A673 (cell line): ENCODE measurements around the gene ATP6V0C. TPM values are rescaled to one million over a fixed set of nuclear protein-coding genes. Genes with fewer than 3 reads are reported as not detected.

ENCODE experiments used
- BruUV-seq: library from RNA; stranded (reverse); fragments of 400-500 nt; replicated peaks from 2 replicates; lab custom pipeline; 2021; lab: Mats Ljungman, UMichigan
- CTCF ChIA-PET: fragments of 300-600 bp; sonication (Branson Sonifier 250); formaldehyde crosslinking; loops from one replicate; lab custom pipeline; 2022; ENCODE audit warnings: antibody characterized with exemption; lab: Charles Lee
- POLR2A ChIA-PET: fragments of 300-600 bp; sonication (Branson Sonifier 250); formaldehyde crosslinking; loops from one replicate; lab custom pipeline; 2022; ENCODE audit warnings: antibody characterized with exemption; ENCODE audit not compliant: low non-redundant PET; lab: Charles Lee
- DNase-seq: peaks from one replicate; pipeline ENCODE4 v3.0.0-alpha.2; 2015; ENCODE audit warnings: low spot score
- H3K27ac ChIP-seq: fragments of 200-600 bp; sonication (generic); 2 replicates; pipeline ENCODE4 v1.5.1; 2016; ENCODE audit warnings: mixed run types, low read depth, mild to moderate bottlenecking, mixed read lengths, antibody characterized with exemption, low read length; ENCODE audit not compliant: poor library complexity, severe bottlenecking
- H3K27me3 ChIP-seq: fragments of 200-600 bp; sonication (generic); replicated peaks from 2 replicates; pipeline ENCODE4 v1.6.1; 2017; ENCODE audit warnings: mixed run types, low read depth, mild to moderate bottlenecking, mixed read lengths, antibody characterized with exemption, low read length; ENCODE audit not compliant: insufficient read depth, poor library complexity
- H3K36me3 ChIP-seq: fragments of 200-600 bp; sonication (generic); 2 replicates; pipeline ENCODE4 v1.6.1; 2016; ENCODE audit warnings: mixed run types, mild to moderate bottlenecking, mixed read lengths, antibody characterized with exemption, low read length; ENCODE audit not compliant: insufficient read depth, poor library complexity, severe bottlenecking
- H3K4me1 ChIP-seq: fragments of 200-600 bp; sonication (generic); 2 replicates; pipeline ENCODE4 v1.6.1; 2017; ENCODE audit warnings: mixed run types, mild to moderate bottlenecking, mixed read lengths, antibody characterized with exemption, low read length; ENCODE audit not compliant: insufficient read depth, poor library complexity, severe bottlenecking
- H3K4me3 ChIP-seq: fragments of 200-600 bp; sonication (generic); 2 replicates; pipeline ENCODE4 v1.5.1; 2016; ENCODE audit warnings: low read depth, mixed run types, mild to moderate bottlenecking, mixed read lengths, low read length; ENCODE audit not compliant: poor library complexity, severe bottlenecking
- H3K9me3 ChIP-seq: fragments of 200-600 bp; sonication (generic); 2 replicates; pipeline ENCODE4 v1.6.1; 2016; ENCODE audit warnings: mixed run types, low read depth, mild to moderate bottlenecking, mixed read lengths, antibody characterized with exemption, low read length; ENCODE audit not compliant: poor library complexity, severe bottlenecking
- CTCF ChIP-seq: fragments of 300-800, 200-600 bp; sonication (generic); conservative IDR thresholded peaks from 2 replicates; pipeline ENCODE4 v1.5.1; 2017; ENCODE audit warnings: low read depth, mild to moderate bottlenecking, antibody characterized with exemption, low read length, moderate library complexity, mixed read lengths
- EZH2 ChIP-seq: fragments of 200-600 bp; sonication (generic); IDR thresholded peaks from 2 replicates; pipeline ENCODE4 v1.6.1; 2017; ENCODE audit warnings: borderline replicate concordance, low read depth, mild to moderate bottlenecking, mixed read lengths, antibody characterized with exemption, low read length; ENCODE audit not compliant: poor library complexity, severe bottlenecking
- intact Hi-C: fragments of 100-400 bp; cut with micrococcal nuclease; formaldehyde crosslinking; loops from one replicate; pipeline ENCODE4 v1.10.0; 2022; ENCODE audit not compliant: unreplicated experiment
- total RNA-seq: library from RNA; stranded (reverse); gene quantifications from 2 replicates; pipeline ENCODE4 v1.2.3, GENCODE V29; 2021

The ATP6V0C gene
- total RNA-seq, 1 experiment from 2014 or later = 252 TPM

DNA sequence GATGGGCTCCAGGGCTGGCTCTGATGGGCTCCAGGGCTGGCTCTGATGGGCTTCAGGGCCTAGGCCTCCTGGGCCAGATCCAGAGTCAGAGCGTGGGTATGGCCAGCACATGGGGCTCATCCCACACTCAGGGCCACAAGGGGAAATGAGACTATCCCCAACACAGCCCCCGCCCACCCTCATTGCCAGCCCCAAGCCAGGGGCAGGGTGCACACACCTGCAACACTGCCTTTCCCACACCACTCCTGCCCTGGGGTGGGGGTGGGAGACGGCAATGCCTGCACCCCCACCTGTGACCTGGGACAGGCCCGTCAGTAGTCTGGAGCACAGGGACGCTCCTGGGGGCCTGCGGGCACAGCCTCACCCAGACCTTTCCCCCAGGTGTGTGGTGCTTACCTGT is 14.3 kb upstream of the ATP6V0C start:
- no peak for DNase-seq
- peaks cover 4% of the 10 kb centered on the region for H3K36me3 ChIP-seq

DNA sequence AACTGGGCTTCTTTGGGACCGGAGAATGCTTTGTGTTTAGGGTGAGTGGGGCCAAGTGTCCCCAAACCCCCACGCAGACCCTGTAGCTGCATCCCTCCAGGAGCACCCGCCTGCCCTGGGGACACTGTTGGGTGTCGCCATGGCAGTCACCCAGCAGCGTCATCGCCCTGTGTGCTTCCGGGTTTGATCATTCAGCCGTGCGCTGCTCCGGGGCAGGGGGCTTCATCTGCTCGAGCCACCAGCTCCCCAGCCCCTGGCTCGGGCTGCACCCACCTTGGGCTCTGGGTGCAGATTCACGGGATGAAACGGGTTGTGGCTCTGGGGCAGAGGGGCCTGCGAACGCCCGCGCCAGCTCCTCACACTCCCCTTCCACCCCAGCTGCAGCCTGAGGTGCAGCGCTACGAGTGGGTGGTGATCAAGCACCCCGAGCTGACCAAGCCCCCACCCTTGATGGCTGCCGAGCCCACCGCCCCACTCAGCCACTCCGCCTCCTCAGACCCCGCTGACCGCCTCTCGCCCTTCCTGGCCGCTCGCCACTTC is 13.8 kb upstream of the ATP6V0C start:
- no peak overlapping the region for H3K27ac ChIP-seq
- no peak overlapping the region for H3K4me3 ChIP-seq
- H3K4me1 ChIP-seq = peaks cover 5% of the 10 kb centered on the region
- intact Hi-C loops = loop anchor here (2.0 to 10.0 kb wide), 3 partner anchors 158 to 235 kb away; partner anchors contain the start of genes ABCA3 and RNPS1
- ChIA-PET POLR2A (no interaction called here), CTCF (no interaction called here)
- BruUV-seq = no TSS peak
- no peaks in the 10 kb centered on the region for H3K9me3 ChIP-seq
- TF ChIP-seq CTCF (no peak), EZH2 (no peak)
- no peaks in the 10 kb centered on the region for H3K27me3 ChIP-seq
- no peak for DNase-seq
- H3K36me3 ChIP-seq = peaks cover 4% of the 10 kb centered on the region

More for the DNA sequence above, 14.3 kb upstream of the ATP6V0C start:
- no peak overlapping the region for H3K4me3 ChIP-seq
- POLR2A ChIA-PET = no interaction called here
- H3K9me3 ChIP-seq = no peaks in the 10 kb centered on the region
- H3K4me1 ChIP-seq = peaks cover 5% of the 10 kb centered on the region
- TF ChIP-seq CTCF (no peak), EZH2 (no peak)
- intact Hi-C loops = no loop called here
- H3K27ac ChIP-seq = no peak overlapping the region
- BruUV-seq = no TSS peak
- CTCF ChIA-PET = no interaction called here
- H3K27me3 ChIP-seq = no peaks in the 10 kb centered on the region

- CTCF ChIA-PET = interaction anchor here (0.6 to 1.3 kb wide), 4 partner anchors 11 to 160 kb away, joined by 5 to 10 read pairs (median 6); partner anchors contain the start of gene ABCA3
- BruUV-seq = no TSS peak
- peaks cover 4% of the 10 kb centered on the region for H3K36me3 ChIP-seq
- no peaks in the 10 kb centered on the region for H3K27me3 ChIP-seq
- no peak for TF ChIP-seq CTCF
- TF ChIP-seq EZH2 = no peak
- intact Hi-C loops = loop anchor here (2.0 to 10.0 kb wide), 3 partner anchors 158 to 236 kb away; partner anchors contain the start of genes ABCA3 and RNPS1
- no peak for DNase-seq
- POLR2A ChIA-PET = no interaction called here
- no peak overlapping the region for H3K27ac ChIP-seq
- no peak overlapping the region for H3K4me3 ChIP-seq
- peaks cover 5% of the 10 kb centered on the region for H3K4me1 ChIP-seq
- no peaks in the 10 kb centered on the region for H3K9me3 ChIP-seq
Observed at GRCh38 chr16:2500430-2500917, 13.3 kb upstream of the ATP6V0C start.
